OCI-LY3 (cell line): ENCODE measurements around the gene B4GALNT4.

Experiments
- H2AFZ ChIP-seq: fragments of 200-600, 300-600 bp; shearing (Covaris generic); 2 replicates; pipeline ENCODE4 v1.6.0; 2014; ENCODE audit warnings: antibody characterized with exemption, low read depth, low read length
- H3K27ac ChIP-seq: fragments of 200-600, 300-600 bp; sonication (generic); 2 replicates; pipeline ENCODE4 v1.5.1; 2014; ENCODE audit warnings: mild to moderate bottlenecking, low read length, moderate library complexity, mixed read lengths
- H3K27me3 ChIP-seq: fragments of 200-600, 300-600 bp; sonication (generic); 2 replicates; pipeline ENCODE4 v1.6.1; 2014; ENCODE audit warnings: low read depth, low read length, mixed read lengths
- H3K36me3 ChIP-seq: fragments of 200-600, 300-600 bp; sonication (generic); replicated peaks from 2 replicates; pipeline ENCODE3; 2014; ENCODE audit warnings: low read depth, low read length, mixed read lengths
- H3K4me1 ChIP-seq: fragments of 300-600, 200-600 bp; sonication (generic); 2 replicates; pipeline ENCODE4 v1.6.1; 2014; ENCODE audit warnings: low read length, mixed read lengths
- H3K4me2 ChIP-seq: fragments of 200-600, 300-600 bp; sonication (generic); 2 replicates; pipeline ENCODE4 v1.6.1; 2014; ENCODE audit warnings: low read length, mixed read lengths
- H3K4me3 ChIP-seq: fragments of 300-600, 200-600 bp; sonication (generic); 2 replicates; pipeline ENCODE4 v1.5.1; 2014; ENCODE audit warnings: antibody characterized with exemption, mild to moderate bottlenecking, low read length, moderate library complexity
- H3K79me2 ChIP-seq: fragments of 300-600, 200-600 bp; shearing (Covaris generic); 2 replicates; pipeline ENCODE4 v1.6.1; 2014; ENCODE audit warnings: mild to moderate bottlenecking, low read length, mixed read lengths
- H3K9ac ChIP-seq: fragments of 300-600, 200-600 bp; shearing (Covaris generic); 2 replicates; pipeline ENCODE4 v1.6.0; 2014; ENCODE audit warnings: mild to moderate bottlenecking, low read length, moderate library complexity
- H3K9me3 ChIP-seq: fragments of 200-600, 300-600 bp; shearing (Covaris generic); 2 replicates; pipeline ENCODE4 v1.6.1; 2014; ENCODE audit warnings: low read length, mixed read lengths; ENCODE audit not compliant: insufficient read depth
- H4K20me1 ChIP-seq: fragments of 200-600, 300-600 bp; sonication (generic); 2 replicates; pipeline ENCODE4 v1.6.1; 2016; ENCODE audit warnings: low read length, mixed read lengths; ENCODE audit not compliant: insufficient read depth
- CTCF ChIP-seq: fragments of 200-600, 300-600 bp; sonication (generic); IDR thresholded peaks from 2 replicates; pipeline ENCODE4 v1.5.1; 2014; ENCODE audit warnings: antibody characterized with exemption, low read length, low read depth
- EZH2phosphoT487 ChIP-seq: fragments of 200-600 bp; shearing (Covaris generic); IDR thresholded peaks from 2 replicates; pipeline ENCODE4 v1.6.1; 2018; ENCODE audit warnings: antibody characterized with exemption, mixed run types, low read depth

The B4GALNT4 gene

GRCh38 chr11:357582-357981 is 11.7 kb upstream of the B4GALNT4 start:
- Histone ChIP-seq H3K27ac (no peak overlapping the region), H3K4me2 (no peak overlapping the region), H3K27me3 (0 out of 2 replicates have a peak, but pooled peaks cover 2% of the 10 kb centered on the region), H3K9ac (no peak overlapping the region), H3K4me3 (no peak overlapping the region), H2AFZ (no peak overlapping the region), H3K9me3 (no peaks in the 10 kb centered on the region), H3K79me2 (no peaks in the 10 kb centered on the region), H4K20me1 (no peaks in the 10 kb centered on the region), H3K36me3 (no peaks in the 10 kb centered on the region), H3K4me1 (peaks cover 16% of the 10 kb centered on the region)
- TF ChIP-seq EZH2phosphoT487 (no peak), CTCF (no peak)

DNA sequence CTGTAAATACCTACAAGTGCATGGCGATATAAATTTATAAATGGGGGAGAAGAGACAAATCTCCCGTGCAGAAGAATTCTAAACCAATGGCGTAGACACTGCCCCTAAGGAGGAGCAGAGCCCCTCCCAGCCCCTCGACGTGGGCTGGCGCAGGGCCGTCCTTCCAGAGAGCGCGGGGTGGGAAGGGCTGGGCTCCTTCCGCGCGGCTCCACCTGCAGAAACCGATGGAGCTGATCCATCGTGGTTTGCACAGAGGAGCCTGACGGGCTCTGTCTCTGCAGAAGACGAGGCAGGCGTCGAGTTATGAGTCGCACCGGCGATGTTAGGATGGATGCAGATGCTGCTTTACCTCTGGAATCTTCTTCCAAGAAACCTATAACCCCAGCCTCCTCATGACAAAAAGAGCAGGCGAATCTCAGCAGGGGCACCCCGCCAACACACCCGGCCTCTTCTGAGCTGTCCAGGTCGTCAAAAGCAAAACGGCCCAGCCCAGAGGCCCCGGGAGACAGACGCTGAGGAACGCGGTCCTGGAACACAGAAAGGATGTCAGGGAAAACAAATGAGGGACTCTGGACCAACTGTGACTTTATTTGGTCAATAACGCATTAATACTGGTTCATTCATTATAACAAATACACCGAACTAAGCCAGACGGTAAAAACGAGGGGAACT is 11.0 kb upstream of the B4GALNT4 start:
- Histone ChIP-seq H2AFZ (no peak overlapping the region), H3K4me3 (no peak overlapping the region), H4K20me1 (no peaks in the 10 kb centered on the region), H3K79me2 (no peaks in the 10 kb centered on the region), H3K4me2 (no peak overlapping the region), H3K27ac (no peak overlapping the region), H3K9me3 (no peaks in the 10 kb centered on the region), H3K27me3 (0 out of 2 replicates have a peak, but pooled peaks cover 2% of the 10 kb centered on the region), H3K4me1 (peaks cover 16% of the 10 kb centered on the region), H3K9ac (no peak overlapping the region), H3K36me3 (no peaks in the 10 kb centered on the region)
- TF ChIP-seq EZH2phosphoT487 (no peak), CTCF (no peak)

- Histone ChIP-seq H3K27me3 (0 out of 2 replicates have a peak, but pooled peaks cover 2% of the 10 kb centered on the region), H3K4me1 (peaks cover 19% of the 10 kb centered on the region), H3K9me3 (no peaks in the 10 kb centered on the region), H3K36me3 (no peaks in the 10 kb centered on the region), H2AFZ (no peak overlapping the region), H3K4me2 (no peak overlapping the region), H4K20me1 (no peaks in the 10 kb centered on the region), H3K9ac (no peak overlapping the region), H3K4me3 (no peak overlapping the region), H3K79me2 (no peaks in the 10 kb centered on the region), H3K27ac (no peak overlapping the region)
- TF ChIP-seq EZH2phosphoT487 (no peak), CTCF (no peak)
Observed at GRCh38 chr11:359181-359714, 10.1 kb upstream of the B4GALNT4 start.

DNA sequence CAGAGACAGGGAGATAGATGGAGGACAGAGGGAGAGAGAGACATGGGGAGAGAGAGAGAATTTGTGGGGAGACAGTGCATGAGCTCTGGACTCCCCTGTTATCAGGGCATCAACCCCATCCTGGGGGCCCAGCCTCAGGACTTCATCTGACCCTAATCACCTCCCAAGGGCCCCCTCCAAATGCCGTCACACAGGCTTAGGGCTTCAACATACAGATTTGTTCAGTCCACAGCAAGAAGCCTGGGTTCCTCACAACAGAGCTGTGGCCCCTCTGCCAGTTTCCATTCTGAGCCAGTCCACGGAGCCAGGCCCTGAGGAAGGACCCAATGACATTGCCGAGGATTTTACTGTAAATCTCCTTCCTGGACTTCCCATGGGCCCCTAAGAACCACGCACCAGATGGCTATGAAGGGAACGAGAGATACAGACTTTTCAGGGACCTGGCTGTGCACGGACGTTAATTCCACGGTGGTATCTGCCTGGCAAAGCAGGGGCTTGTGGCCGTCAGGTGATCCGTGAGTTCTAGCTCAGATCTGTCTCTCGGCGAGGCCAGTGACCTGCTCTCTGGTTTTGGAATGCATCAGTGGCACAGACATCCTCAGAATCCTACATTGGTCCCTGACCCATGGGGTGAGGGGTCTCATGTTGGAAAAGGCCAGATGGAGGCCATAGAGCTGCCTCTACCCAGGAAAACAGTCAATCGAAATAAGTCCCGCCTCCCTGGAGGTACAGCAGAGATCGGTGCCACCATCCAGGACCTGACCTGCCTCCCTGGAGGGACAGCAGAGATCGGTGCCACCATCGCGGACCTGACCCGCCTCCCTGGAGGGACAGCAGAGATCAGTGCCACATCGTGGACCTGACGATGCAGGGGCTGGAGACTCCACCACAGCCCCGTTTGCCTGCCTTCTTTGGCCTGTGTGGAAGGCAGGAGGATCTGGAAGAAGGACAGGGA is 8.7 kb upstream of the B4GALNT4 start:
- no peaks in the 10 kb centered on the region for H3K36me3 ChIP-seq
- no peak for TF ChIP-seq CTCF
- TF ChIP-seq EZH2phosphoT487, result no peak
- no peak overlapping the region for H2AFZ ChIP-seq
- H3K27ac ChIP-seq, result no peak overlapping the region
- no peak overlapping the region for H3K9ac ChIP-seq
- H3K4me2 ChIP-seq, result no peak overlapping the region
- H3K9me3 ChIP-seq, result no peaks in the 10 kb centered on the region
- H3K4me3 ChIP-seq, result no peak overlapping the region
- H3K4me1 ChIP-seq, result peaks cover 8% of the 10 kb centered on the region
- H3K79me2 ChIP-seq, result no peaks in the 10 kb centered on the region
- 0 out of 2 replicates have a peak, but pooled peaks cover 2% of the 10 kb centered on the region for H3K27me3 ChIP-seq
- H4K20me1 ChIP-seq, result no peaks in the 10 kb centered on the region
